ENCODE measurements around the gene SGIP1.

- TF ChIP-seq CTCF (conservative IDR thresholded peaks at IDR 0.05; ENCODE audit: low read depth in 2 of 2) (no peak; a peak in 1 of 4 replicates), EZH2 (IDR thresholded peaks at IDR 0.05; ENCODE audit: low read depth, unreplicated experiment) (no peak), REST (IDR thresholded peaks at IDR 0.05; ENCODE audit: unreplicated experiment) (no peak), POLR2AphosphoS5 (IDR thresholded peaks at IDR 0.05; ENCODE audit: low read depth) (no peak), CREB1 (CRISPR knock-in tag; IDR thresholded peaks at IDR 0.05; ENCODE audit: low read depth) (no peak), ZNF114 (CRISPR knock-in tag; IDR thresholded peaks at IDR 0.05) (no peak), ZNF331 (CRISPR knock-in tag; IDR thresholded peaks at IDR 0.05; ENCODE audit: low read depth) (no peak), STAT1 (IDR thresholded peaks at IDR 0.05; ENCODE audit: unreplicated experiment) (no peak), ETS1 (IDR thresholded peaks at IDR 0.05) (no peak), JUNB (IDR thresholded peaks at IDR 0.05; ENCODE audit: unreplicated experiment) (no peak), ZNF462 (CRISPR knock-in tag; IDR thresholded peaks at IDR 0.05) (no peak), EZH2phosphoT487 (IDR thresholded peaks at IDR 0.05; ENCODE audit: unreplicated experiment) (no peak), NANOG (IDR thresholded peaks at IDR 0.05; ENCODE audit: borderline replicate concordance) (no peak)
Observed at GRCh38 chr1:66775646-66776045, 241.7 kb downstream of the SGIP1 start.

Measured in GM23338 (cell line).